ENCODE data around the gene MTFR1L. TPM values are rescaled to one million over a fixed set of nuclear protein-coding genes. Genes with fewer than 3 reads are reported as not detected.

MTFR1L gene
- total RNA-seq, 2 experiments from 2014 or later, result 29.7 to 34.1 TPM

GRCh38 chr1:25844536-25845337, 25.0 kb downstream of the MTFR1L start:
- POLR2A ChIA-PET, result no interaction called here
- CTCF ChIA-PET, result no interaction called here

DNA sequence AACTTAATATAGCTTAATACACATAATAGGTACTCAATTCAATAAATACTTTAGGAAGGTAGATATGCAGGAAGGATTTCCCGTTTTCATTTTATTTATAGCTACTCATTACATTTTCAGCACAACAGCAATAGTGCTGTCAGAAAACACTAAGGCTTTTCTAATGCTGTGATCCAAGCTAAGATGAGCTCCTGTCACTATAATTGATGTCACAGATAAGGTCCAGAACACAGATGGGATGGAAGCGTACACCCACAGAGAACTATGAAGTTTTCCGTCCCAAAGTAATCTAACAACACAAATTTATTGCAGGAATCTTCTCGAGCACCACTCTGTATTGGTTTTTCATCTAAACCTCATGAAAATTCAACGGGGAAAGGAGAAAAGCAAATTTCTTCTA, 25.9 kb downstream of the MTFR1L start:
- POLR2A ChIA-PET, result no interaction called here
- CTCF ChIA-PET, result no interaction called here

- ChIA-PET POLR2A (no interaction called here), CTCF (no interaction called here)
Observed at GRCh38 chr1:25847929-25848328, 28.2 kb downstream of the MTFR1L start.

DNA sequence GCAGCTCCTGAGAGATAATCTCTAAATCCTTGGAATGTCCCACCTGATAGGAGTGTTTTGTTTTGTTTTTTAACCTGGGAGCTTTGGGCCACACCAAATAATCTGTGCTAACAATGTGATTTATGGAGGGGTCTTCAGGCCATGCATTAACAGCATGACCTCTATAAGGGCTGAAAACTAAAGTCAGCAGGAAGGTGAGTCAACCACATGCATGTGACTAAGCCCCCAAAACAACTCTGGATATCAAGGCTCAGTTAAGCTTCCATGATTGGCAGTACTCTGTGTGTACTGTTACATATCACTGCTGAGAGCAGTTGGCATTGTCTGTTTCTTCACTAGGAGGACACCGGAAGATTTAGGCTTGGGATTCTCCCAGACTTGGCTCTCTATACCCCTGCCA, 28.8 kb downstream of the MTFR1L start:
- CTCF ChIA-PET, result no interaction called here

GRCh38 chr1:25854554-25854953, 34.8 kb downstream of the MTFR1L start:
- ChIA-PET POLR2A (interaction anchor here (0.6 kb wide), 1 partner anchor 434 kb away, joined by 4 read pairs; no protein-coding TSS in a partner anchor), CTCF (interaction anchor here (0.6 kb wide), 1 partner anchor 23 kb away, joined by 3 read pairs; no protein-coding TSS in a partner anchor)

More for the DNA sequence above, 28.8 kb downstream of the MTFR1L start:
- POLR2A ChIA-PET, result no interaction called here

DNA sequence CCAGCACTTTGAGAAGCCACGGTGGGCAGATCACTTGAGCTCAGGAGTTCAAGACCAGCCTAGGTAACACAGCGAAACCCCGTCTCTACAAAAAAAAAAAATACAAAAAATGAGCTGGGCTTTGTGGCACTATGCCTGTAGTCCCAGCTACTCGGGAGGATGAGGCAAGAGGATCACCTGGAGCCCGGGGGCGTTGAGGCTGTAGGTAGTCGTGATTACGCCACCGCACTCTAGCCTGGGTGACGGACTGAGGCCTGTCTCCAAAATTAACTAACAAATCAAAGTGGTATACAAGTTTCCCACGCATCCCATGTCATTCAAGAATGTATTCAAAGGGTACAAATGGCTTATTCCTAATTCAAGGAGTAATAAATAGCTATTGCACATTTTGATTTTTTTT, 37.1 kb downstream of the MTFR1L start:
- POLR2A ChIA-PET, result no interaction called here

GRCh38 chr1:25858494-25858893, 38.7 kb downstream of the MTFR1L start:
- ChIA-PET CTCF (interaction anchor here (1.1 to 1.6 kb wide), 2 partner anchors 9 to 10 kb away, joined by 3 read pairs; no protein-coding TSS in a partner anchor), POLR2A (no interaction called here)

More for the DNA sequence above, 37.1 kb downstream of the MTFR1L start:
- CTCF ChIA-PET, result interaction anchor here (1.3 to 1.6 kb wide), 2 partner anchors 11 to 38 kb away, joined by 3 read pairs; no protein-coding TSS in a partner anchor

GRCh38 chr1:25858906-25859789, 39.4 kb downstream of the MTFR1L start, which contains the start of gene AUNIP:
AUNIP (minus strand) TSS chr1:25859457; CDS start chr1:25859357, 100 bp downstream.
- ChIA-PET CTCF (interaction anchor here (0.5 to 1.1 kb wide), 2 partner anchors 8 to 65 kb away, joined by 3 read pairs; no protein-coding TSS in a partner anchor), POLR2A (no interaction called here)

GRCh38 chr1:25861316-25862286, 41.8 kb downstream of the MTFR1L start:
- ChIA-PET CTCF (interaction anchor here (0.6 to 0.7 kb wide), 2 partner anchors 27 to 634 kb away, joined by 3 to 4 read pairs; no protein-coding TSS in a partner anchor), POLR2A (no interaction called here)

DNA sequence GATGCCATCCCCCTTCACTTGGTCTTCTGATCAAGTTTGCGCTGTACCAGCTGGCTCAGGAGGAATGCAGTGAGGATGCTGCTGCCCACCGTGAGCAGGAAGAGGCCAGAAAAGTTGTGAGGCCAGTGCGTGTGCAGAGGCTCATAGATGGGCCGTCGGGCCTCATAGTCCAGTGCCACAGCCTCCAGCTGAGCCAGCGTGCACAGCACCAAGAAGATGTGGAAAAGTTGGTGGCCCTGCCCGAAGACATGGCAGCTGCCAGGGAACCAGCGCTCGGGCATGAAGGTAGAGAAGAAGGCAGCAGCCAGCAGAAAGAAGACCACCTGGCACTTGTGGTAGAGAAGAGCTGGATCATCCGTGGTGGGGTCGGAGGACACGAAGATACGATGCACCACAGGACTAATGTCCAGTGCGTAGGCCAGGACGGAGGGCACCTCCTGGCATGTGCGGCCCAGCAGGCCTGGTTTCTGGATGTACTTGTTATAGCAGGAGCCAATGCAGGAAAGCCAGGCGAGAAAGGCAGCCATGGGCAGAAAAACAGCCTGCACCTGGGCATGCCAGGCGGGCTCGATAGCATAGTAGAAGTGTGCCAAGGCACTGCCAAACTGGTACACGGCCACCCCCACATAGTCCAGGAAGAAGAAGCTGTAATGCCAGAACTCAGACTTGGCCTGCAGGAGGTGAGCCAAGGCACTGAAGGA, 43.2 kb downstream of the MTFR1L start:
- CTCF ChIA-PET, result interaction anchor here (0.6 kb wide), 1 partner anchor 116 kb away, joined by 3 read pairs; no protein-coding TSS in a partner anchor
- POLR2A ChIA-PET, result no interaction called here

GRCh38 chr1:25863486-25864262, 43.9 kb downstream of the MTFR1L start:
- ChIA-PET CTCF (no interaction called here), POLR2A (no interaction called here)

GRCh38 chr1:25864434-25864833, 44.7 kb downstream of the MTFR1L start:
- ChIA-PET CTCF (interaction anchor here (0.7 kb wide), 1 partner anchor 399 kb away, joined by 3 read pairs; no protein-coding TSS in a partner anchor), POLR2A (interaction anchor here (0.6 to 0.9 kb wide), 2 partner anchors 12 to 24 kb away, joined by 3 to 7 read pairs; no protein-coding TSS in a partner anchor)

- ChIA-PET CTCF (no interaction called here), POLR2A (no interaction called here)
Observed at GRCh38 chr1:25866288-25866687, 46.5 kb downstream of the MTFR1L start.

- CTCF ChIA-PET, result interaction anchor here (0.8 to 1.2 kb wide), 2 partner anchors 9 to 10 kb away, joined by 3 read pairs; no protein-coding TSS in a partner anchor
- POLR2A ChIA-PET, result no interaction called here
Observed at GRCh38 chr1:25867210-25867991, 47.6 kb downstream of the MTFR1L start.

GRCh38 chr1:25869909-25870606, 50.3 kb downstream of the MTFR1L start:
- CTCF ChIA-PET, result interaction anchor here (1.1 to 1.4 kb wide), 2 partner anchors 10 to 101 kb away, joined by 3 read pairs; no protein-coding TSS in a partner anchor
- POLR2A ChIA-PET, result no interaction called here

DNA sequence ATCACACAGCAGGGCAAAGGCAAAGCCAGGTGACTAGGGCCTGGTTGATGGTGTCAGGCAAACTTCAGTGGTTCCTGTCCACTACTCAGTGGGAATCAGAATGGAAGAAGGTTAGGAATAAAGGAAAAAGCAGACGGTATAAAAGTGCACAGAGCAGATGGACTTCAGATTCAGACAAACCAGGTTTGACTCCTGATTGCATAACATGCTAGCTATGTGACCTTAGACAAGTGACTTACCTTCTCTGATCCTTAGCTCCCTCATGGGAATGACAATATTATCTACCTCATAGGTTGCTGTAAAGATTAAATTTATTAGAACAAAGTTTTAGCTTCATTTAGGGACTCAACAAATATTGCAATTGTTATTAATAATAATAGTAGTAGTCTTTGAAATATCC, 50.9 kb downstream of the MTFR1L start:
- ChIA-PET POLR2A (no interaction called here), CTCF (interaction anchor here (1.1 kb wide), 1 partner anchor 100 kb away, joined by 3 read pairs; no protein-coding TSS in a partner anchor)
